HepG2 (cell line): Measurements from ENCODE around the gene NOL4L. TPM values are rescaled to one million over a fixed set of nuclear protein-coding genes. Genes with fewer than 3 reads are reported as not detected.

Source experiments
- ATAC-seq: fragments of 200-7000 bp; cut with Tn5 transposase; 3 replicates; pipeline ENCODE4 v1.9.1; 2020; ENCODE audit warnings: mild to moderate bottlenecking, moderate library complexity
- BruUV-seq: library from RNA; stranded (reverse); fragments of 400-500 nt; replicated peaks from 2 replicates; lab custom pipeline; 2021; lab: Mats Ljungman, UMichigan
- CTCF ChIA-PET: fragments of 300-600 bp; formaldehyde crosslinking; extraction: SDS; loops from one replicate; lab custom pipeline; 2021; ENCODE audit warnings: low total read pairs, inconsistent platforms, low intra/inter-chr PET ratio; lab: Yijun Ruan, JAX
- POLR2A ChIA-PET: fragments of 350-600 bp; sonication (Branson Sonifier 250); formaldehyde crosslinking; loops from one replicate; lab custom pipeline; 2020; ENCODE audit warnings: antibody characterized with exemption, inconsistent platforms; lab: Yijun Ruan, JAX
- DNase-seq: peaks from one replicate; pipeline ENCODE4 v3.0.0-alpha.2; 2015; ENCODE audit warnings: low spot score
- FAIRE-seq: peaks from 3 replicates; lab custom pipeline; 2011; peaks lifted over from hg19 to GRCh38; lab: Jason Lieb, UNC
- H2AFZ ChIP-seq: one replicate; pipeline ENCODE4 v1.6.1; 2011; ENCODE audit warnings: low read length, inconsistent platforms
- H3K27ac ChIP-seq: fragments of 300-600 bp; 3 replicates; pipeline ENCODE4 v1.8.0; 2011; ENCODE audit warnings: mixed run types, mild to moderate bottlenecking, mixed read lengths, low read length, inconsistent platforms; ENCODE audit not compliant: insufficient read depth; ENCODE audit errors: extremely low read length
- H3K27me3 ChIP-seq, 2 experiments: fragments of 200-600 bp in 1 of 2; 2 replicates in 1 of 2; 3 replicates in 1 of 2; pipeline versions ENCODE4 v1.6.0 to v1.8.0; 2011; ENCODE audit warnings: low read length in 2 of 2, mild to moderate bottlenecking in 2 of 2, moderate library complexity in 2 of 2, inconsistent platforms in 1 of 2; ENCODE audit not compliant: insufficient read depth in 2 of 2, control insufficient read depth in 1 of 2
- H3K36me3 ChIP-seq, 2 experiments: fragments of 200-600 bp in 1 of 2; replicated peaks in 1 of 2; 2 replicates in 1 of 2; 3 replicates in 1 of 2; pipeline versions ENCODE4 v1.5.1 to v1.8.0; 2011; ENCODE audit warnings: low read length in 2 of 2, inconsistent platforms in 1 of 2; ENCODE audit not compliant: insufficient read depth in 2 of 2, control insufficient read depth in 1 of 2
- H3K4me1 ChIP-seq: 2 replicates; pipeline ENCODE4 v1.5.1; 2012; ENCODE audit warnings: low read length, inconsistent platforms; ENCODE audit not compliant: insufficient read depth
- H3K4me2 ChIP-seq: 2 replicates; pipeline ENCODE4 v1.6.0; 2011; ENCODE audit warnings: low read depth, low read length, inconsistent platforms
- H3K4me3 ChIP-seq, 3 experiments: fragments of 200-600 bp in 1 of 3; sonication (generic), shearing (Covaris generic) in 1 of 3; replicated peaks in 1 of 3; 2 replicates each; pipeline ENCODE4 v1.5.1; 2011 to 2016; ENCODE audit warnings: low read length in 3 of 3, inconsistent platforms in 2 of 3, low read depth in 2 of 3, mild to moderate bottlenecking in 2 of 3, control low read depth in 1 of 3, mixed read lengths in 1 of 3; ENCODE audit not compliant: insufficient read depth in 1 of 3
- H3K79me2 ChIP-seq: one replicate; pipeline ENCODE4 v1.6.1; 2011; ENCODE audit warnings: low read length, inconsistent platforms; ENCODE audit not compliant: insufficient read depth
- H3K9ac ChIP-seq: 2 replicates; pipeline ENCODE4 v1.6.0; 2011; ENCODE audit warnings: mild to moderate bottlenecking, low read depth, low read length, inconsistent platforms; ENCODE audit not compliant: insufficient read depth
- H3K9me3 ChIP-seq: 2 replicates; pipeline ENCODE4 v1.5.1; 2012; ENCODE audit warnings: mild to moderate bottlenecking, low read length
- H4K20me1 ChIP-seq: 2 replicates; pipeline ENCODE4 v1.6.0; 2011; ENCODE audit warnings: inconsistent platforms, mild to moderate bottlenecking, low read length, moderate library complexity; ENCODE audit not compliant: insufficient read depth
- ARID3A ChIP-seq: IDR thresholded peaks from 2 replicates; pipeline ENCODE4 v1.6.1; 2012; ENCODE audit warnings: low read depth, low read length, improper control_type of control experiment
- ATAD3A ChIP-seq: sonication (generic); formaldehyde crosslinking; IDR thresholded peaks from 2 replicates; pipeline ENCODE4 v1.4.0; 2020; ENCODE audit warnings: missing genetic modification reagents
- BRCA1 ChIP-seq: sonication (generic); formaldehyde crosslinking; IDR thresholded peaks from 2 replicates; pipeline ENCODE4 v1.4.0; 2020; ENCODE audit warnings: missing genetic modification reagents
- CTCF ChIP-seq: sonication (generic); formaldehyde crosslinking; IDR thresholded peaks from 2 replicates; pipeline ENCODE4 v1.5.0; 2020; ENCODE audit warnings: mild to moderate bottlenecking, missing genetic modification reagents, moderate library complexity
- HOXA7 ChIP-seq: sonication (generic); formaldehyde crosslinking; IDR thresholded peaks from 2 replicates; pipeline ENCODE4 v1.8.1; 2022; ENCODE audit warnings: mild to moderate bottlenecking, missing genetic modification reagents, moderate library complexity
- IRF2 ChIP-seq: IDR thresholded peaks from 2 replicates; pipeline ENCODE4 v1.6.1; 2018; ENCODE audit warnings: missing genetic modification reagents, missing compliant biosample characterization
- KLF11 ChIP-seq: IDR thresholded peaks from 2 replicates; pipeline ENCODE4 v1.6.1; 2016; ENCODE audit warnings: missing compliant biosample characterization
- MLXIP ChIP-seq: sonication (generic); formaldehyde crosslinking; IDR thresholded peaks from 2 replicates; pipeline ENCODE4 v1.9.0; 2021; ENCODE audit warnings: missing genetic modification reagents, borderline replicate concordance
- PRPF4 ChIP-seq: fragments of 200-400 bp; formaldehyde crosslinking; IDR thresholded peaks from 2 replicates; pipeline ENCODE4 v1.6.1; 2016; ENCODE audit warnings: low read length, low read depth; ENCODE audit not compliant: poor library complexity, severe bottlenecking
- RORA ChIP-seq: sonication (generic); formaldehyde crosslinking; IDR thresholded peaks from 2 replicates; pipeline ENCODE4 v1.5.0; 2020; ENCODE audit warnings: mild to moderate bottlenecking, missing genetic modification reagents, moderate library complexity
- TRAFD1 ChIP-seq: sonication (generic); formaldehyde crosslinking; IDR thresholded peaks from 2 replicates; pipeline ENCODE4 v1.5.1; 2020; ENCODE audit warnings: missing genetic modification reagents, mild to moderate bottlenecking, borderline replicate concordance
- ZC3H13 ChIP-seq: sonication (generic); formaldehyde crosslinking; IDR thresholded peaks from 2 replicates; pipeline ENCODE4 v1.8.1; 2023; ENCODE audit warnings: mild to moderate bottlenecking, missing genetic modification reagents, moderate library complexity
- ZNF558 ChIP-seq: sonication (generic); formaldehyde crosslinking; IDR thresholded peaks from 2 replicates; pipeline ENCODE4 v1.9.0; 2022; ENCODE audit warnings: mild to moderate bottlenecking, missing genetic modification reagents, borderline replicate concordance
- ZNF678 ChIP-seq: sonication (generic); formaldehyde crosslinking; IDR thresholded peaks from 2 replicates; pipeline ENCODE4 v1.4.0; 2020; ENCODE audit warnings: mild to moderate bottlenecking, missing genetic modification reagents
- ZSCAN30 ChIP-seq: sonication (generic); formaldehyde crosslinking; IDR thresholded peaks from 2 replicates; pipeline ENCODE4 v1.5.0; 2020; ENCODE audit warnings: mild to moderate bottlenecking, missing genetic modification reagents
- WGBS: methylation state at CpG from one replicate; pipeline ENCODE4 v1.1.6; 2017; ENCODE audit warnings: low lambda C conversion rate; 5-methylcytosine and 5-hydroxymethylcytosine counted together
- in situ Hi-C: cut with HindIII; loops from 2 replicates; pipeline ENCODE4 v1.10.0; 2017; ENCODE audit warnings: low pct_unique_long_range_greater_than_20kb; ENCODE audit not compliant: extremely low pct_ligation_motif_present
- intact Hi-C: fragments of 100-400 bp; cut with micrococcal nuclease; formaldehyde crosslinking; loops from one replicate; pipeline ENCODE4 v1.10.0; 2022; ENCODE audit not compliant: unreplicated experiment
- polyA plus RNA-seq, 8 experiments: library from polyadenylated mRNA; depleted of rRNA in 3 of 8; stranded (reverse) in 7 of 8; unstranded in 1 of 8; fragments of >200 nt; fragmentation: Illumina TruSeq in 4 of 8; extraction: Trizol in 4 of 8; gene quantifications; 2 replicates each; pipeline versions ENCODE4 v1.2.1 to v1.2.3, GENCODE V29; 2011 to 2016; ENCODE audit warnings: low read depth in 4 of 8, missing spikeins in 1 of 8, mixed read lengths in 1 of 8; ENCODE audit not compliant: insufficient read depth in 1 of 8
- total RNA-seq, 5 experiments: library from RNA; depleted of rRNA; stranded (reverse); fragments of >200 nt; fragmentation: Illumina TruSeq; extraction: Trizol; gene quantifications; 2 replicates each; pipeline ENCODE4 v1.2.3, GENCODE V29; 2016; ENCODE audit warnings: low read depth in 1 of 5

The NOL4L gene
- total and polyA plus RNA-seq, 2 of the 13 experiments (the other 11 are each of a cell fraction or from before 2014, with no cell fraction given): 16.6 to 35.4 TPM

GRCh38 chr20:32436968-32437367 lies 148.2 kb downstream of the NOL4L start:
- ATAC-seq (no peak), DNase-seq (no peak), FAIRE-seq (no peak)
- ChIA-PET POLR2A (no interaction called here), CTCF (interaction anchor here (0.7 to 1.6 kb wide), 4 partner anchors 48 to 282 kb away, joined by 3 to 16 read pairs (median 6); no protein-coding TSS in a partner anchor)
- Histone ChIP-seq H3K9ac (no peak overlapping the region), H3K4me1 (peaks cover 39% of the 10 kb centered on the region), H3K9me3 (no peaks in the 10 kb centered on the region), H3K27me3 (no peaks in the 10 kb centered on the region), H3K4me3 (no peak overlapping the region), H3K36me3 (peaks cover 61 to 74% of the 10 kb centered on the region in 2 experiments), H3K4me2 (no peak overlapping the region), H2AFZ (no peak overlapping the region), H4K20me1 (peaks cover 19% of the 10 kb centered on the region; the same call in 1 of the 2 replicates), H3K27ac (no peak overlapping the region), H3K79me2 (no peaks in the 10 kb centered on the region)
- in situ Hi-C loops: loop anchor here (10.0 kb wide), 1 partner anchor 62 kb away; no protein-coding TSS in a partner anchor
- no TSS peak for BruUV-seq
- intact Hi-C loops: loop anchor here (2.0 kb wide), 1 partner anchor 48 kb away; no protein-coding TSS in a partner anchor
- WGBS: 95% methylated on average over 7 of the region's 7 CpGs
- no peak for TF ChIP-seq BRCA1 (CRISPR knock-in tag)
- TF ChIP-seq ZC3H13 (CRISPR knock-in tag): 0 out of 2 replicates have a peak, but pooled peaks have one; percentile 11
- no peak for TF ChIP-seq ARID3A
- no peak for TF ChIP-seq MLXIP
- TF ChIP-seq ZNF678 (CRISPR knock-in tag): no peak
- no peak for TF ChIP-seq CTCF (CRISPR knock-in tag)
- TF ChIP-seq HOXA7 (CRISPR knock-in tag): no peak
- TF ChIP-seq TRAFD1 (CRISPR knock-in tag): no peak
- no peak for TF ChIP-seq PRPF4
- no peak for TF ChIP-seq KLF11 (CRISPR knock-in tag)
- no peak for TF ChIP-seq RORA
- TF ChIP-seq IRF2 (CRISPR knock-in tag): 0 out of 2 replicates have a peak, but pooled peaks have one; percentile 9
- TF ChIP-seq ZNF558: no peak
- no peak for TF ChIP-seq ZSCAN30 (CRISPR knock-in tag)
- 0 out of 2 replicates have a peak, but pooled peaks have one; percentile 17 for TF ChIP-seq ATAD3A
